GM12878 (cell line): Measurements from ENCODE around the gene GDI2. TPM values are rescaled to one million over a fixed set of nuclear protein-coding genes. Genes with fewer than 3 reads are reported as not detected.

Experiments used
- ATAC-seq: fragments of 200-7000 bp; cut with Tn5 transposase; 3 replicates; pipeline ENCODE4 v1.9.1; 2020; ENCODE audit warnings: mild to moderate bottlenecking, moderate library complexity
- BruUV-seq: library from RNA; stranded (reverse); fragments of 400-500 nt; replicated peaks from 2 replicates; lab custom pipeline; 2021; lab: Mats Ljungman, UMichigan
- CTCF ChIA-PET: fragments of 300-600 bp; sonication (Branson Sonifier 250); formaldehyde crosslinking; extraction: SDS; loops from one replicate; lab custom pipeline; 2021; ENCODE audit warnings: inconsistent platforms; lab: Yijun Ruan, JAX
- POLR2A ChIA-PET: fragments of 350-600 bp; formaldehyde crosslinking; extraction: SDS; loops from one replicate; lab custom pipeline; 2021; ENCODE audit warnings: inconsistent platforms; lab: Charles Lee
- RAD21 ChIA-PET: fragments of 300-600 bp; sonication (Branson Sonifier 250); formaldehyde crosslinking; loops from one replicate; lab custom pipeline; 2023; ENCODE audit warnings: antibody characterized with exemption; ENCODE audit not compliant: unreplicated experiment; lab: Charles Lee
- SMC1A ChIA-PET: fragments of 300-600 bp; sonication (Branson Sonifier 250); formaldehyde crosslinking; loops from one replicate; lab custom pipeline; 2023; ENCODE audit not compliant: unreplicated experiment, uncharacterized antibody; lab: Charles Lee
- DNase-seq: peaks from one replicate; pipeline ENCODE4 v3.0.0-alpha.2; 2011; ENCODE audit warnings: low read depth, low spot score
- FAIRE-seq: peaks from 3 replicates; lab custom pipeline; 2011; peaks lifted over from hg19 to GRCh38; lab: Jason Lieb, UNC
- H2AFZ ChIP-seq: 2 replicates; pipeline ENCODE4 v1.6.0; 2011; ENCODE audit warnings: low read depth, low read length, control low read depth; ENCODE audit not compliant: control insufficient read depth
- H3K27ac ChIP-seq: 2 replicates; pipeline ENCODE4 v1.5.1; 2011; ENCODE audit warnings: control low read depth; ENCODE audit not compliant: control insufficient read depth, insufficient read depth
- H3K27me3 ChIP-seq, 2 experiments: replicated peaks in 1 of 2; 2 replicates each; pipeline versions ENCODE4 v1.6.0 to v1.6.1; 2011; ENCODE audit warnings: low read length in 1 of 2; ENCODE audit not compliant: control insufficient read depth in 2 of 2, insufficient read depth in 2 of 2
- H3K36me3 ChIP-seq, 2 experiments: 2 replicates each; pipeline ENCODE4 v1.5.1; 2011; ENCODE audit warnings: low read length in 1 of 2; ENCODE audit not compliant: control insufficient read depth in 2 of 2, insufficient read depth in 2 of 2
- H3K4me1 ChIP-seq: 2 replicates; pipeline ENCODE4 v1.6.1; 2011; ENCODE audit warnings: mild to moderate bottlenecking, low read length, moderate library complexity, mixed read lengths; ENCODE audit not compliant: control insufficient read depth, insufficient read depth
- H3K4me2 ChIP-seq: 2 replicates; pipeline ENCODE4 v1.6.0; 2011; ENCODE audit warnings: control low read depth; ENCODE audit not compliant: control insufficient read depth, insufficient read depth
- H3K4me3 ChIP-seq: fragments of 200-600 bp; sonication (generic); 2 replicates; pipeline ENCODE4 v1.5.1; 2016
- H3K79me2 ChIP-seq: 2 replicates; pipeline ENCODE4 v1.6.0; 2011; ENCODE audit warnings: low read length; ENCODE audit not compliant: control insufficient read depth, insufficient read depth
- H3K9ac ChIP-seq: 2 replicates; pipeline ENCODE4 v1.8.0; 2011; ENCODE audit warnings: low read length, control low read depth, mixed read lengths; ENCODE audit not compliant: control insufficient read depth, insufficient read depth
- H3K9me3 ChIP-seq: replicated peaks from 3 replicates; pipeline ENCODE4 v1.5.1; 2011; ENCODE audit warnings: mild to moderate bottlenecking, low read length; ENCODE audit not compliant: control insufficient read depth, insufficient read depth
- H4K20me1 ChIP-seq: 2 replicates; pipeline ENCODE4 v1.6.0; 2011; ENCODE audit not compliant: control insufficient read depth, insufficient read depth
- ATF7 ChIP-seq: fragments of 450-650 bp; IDR thresholded peaks from 2 replicates; pipeline ENCODE4 v1.6.1; 2016; ENCODE audit warnings: low read depth, mild to moderate bottlenecking
- BCLAF1 ChIP-seq: fragments of 450-650 bp; IDR thresholded peaks from 2 replicates; pipeline ENCODE4 v1.6.1; 2017; ENCODE audit warnings: antibody characterized with exemption, mild to moderate bottlenecking, moderate library complexity
- BMI1 ChIP-seq: fragments of 450-650 bp; IDR thresholded peaks from 2 replicates; pipeline ENCODE4 v1.6.1; 2016; ENCODE audit warnings: mild to moderate bottlenecking, moderate library complexity, borderline replicate concordance
- CTCF ChIP-seq, 3 experiments: IDR thresholded peaks in 2 of 3; conservative IDR thresholded peaks in 1 of 3; 2 replicates each; pipeline ENCODE4 v1.5.1; 2011; ENCODE audit warnings: low read depth in 3 of 3, low read length in 3 of 3, mild to moderate bottlenecking in 3 of 3, control low read depth in 2 of 3, moderate library complexity in 2 of 3, inconsistent platforms in 1 of 3, mixed read lengths in 1 of 3; ENCODE audit not compliant: control insufficient read depth in 2 of 3, insufficient read depth in 1 of 3; ENCODE audit errors: extremely low read depth in 1 of 3
- DPF2 ChIP-seq: fragments of 450-650 bp; IDR thresholded peaks from 2 replicates; pipeline ENCODE4 v1.6.1; 2017; ENCODE audit warnings: mild to moderate bottlenecking
- FOXK2 ChIP-seq: fragments of 450-650 bp; IDR thresholded peaks from 2 replicates; pipeline ENCODE4 v1.6.1; 2017; ENCODE audit warnings: mild to moderate bottlenecking, moderate library complexity
- FOXM1 ChIP-seq: IDR thresholded peaks from 2 replicates; pipeline ENCODE4 v1.6.1; 2012; ENCODE audit warnings: low read depth, mild to moderate bottlenecking, inconsistent platforms, low read length, moderate library complexity
- KAT2A ChIP-seq: conservative IDR thresholded peaks from 2 replicates; pipeline ENCODE4 v1.6.1; 2011; ENCODE audit warnings: low read depth, low read length; ENCODE audit not compliant: control insufficient read depth
- KLF5 ChIP-seq: fragments of 450-650 bp; IDR thresholded peaks from 2 replicates; pipeline ENCODE4 v1.6.1; 2014; ENCODE audit warnings: mild to moderate bottlenecking; ENCODE audit not compliant: partially characterized antibody
- MEF2B ChIP-seq: fragments of 450-650 bp; IDR thresholded peaks from 2 replicates; pipeline ENCODE4 v1.6.1; 2018; ENCODE audit warnings: mild to moderate bottlenecking, moderate library complexity; ENCODE audit not compliant: partially characterized antibody, poor library complexity, severe bottlenecking
- NFYB ChIP-seq: IDR thresholded peaks from 2 replicates; pipeline ENCODE4 v1.6.1; 2011; ENCODE audit warnings: low read depth, mild to moderate bottlenecking, low read length, improper control_type of control experiment, moderate library complexity; ENCODE audit not compliant: insufficient read depth
- TARDBP ChIP-seq: IDR thresholded peaks from 2 replicates; pipeline ENCODE4 v1.6.1; 2016; ENCODE audit warnings: borderline replicate concordance
- ZNF24 ChIP-seq: fragments of 450-650 bp; IDR thresholded peaks from 2 replicates; pipeline ENCODE4 v1.6.1; 2017; ENCODE audit warnings: antibody characterized with exemption, mild to moderate bottlenecking
- ZSCAN29 ChIP-seq: fragments of 450-650 bp; IDR thresholded peaks from 2 replicates; pipeline ENCODE4 v1.6.1; 2017; ENCODE audit warnings: mild to moderate bottlenecking, moderate library complexity
- WGBS: methylation state at CpG from one replicate; pipeline ENCODE4 v1.1.6; 2016; ENCODE audit warnings: low lambda C conversion rate; ENCODE audit not compliant: insufficient replicate concordance, insufficient coverage; ENCODE audit errors: missing lambda C conversion rate; 5-methylcytosine and 5-hydroxymethylcytosine counted together
- in situ Hi-C: fragments of 300-500 bp; cut with MboI; formaldehyde crosslinking; loops from 9 replicates; pipeline ENCODE4 v1.14.3; 2018; ENCODE audit warnings: mixed read lengths
- intact Hi-C: fragments of 100-400 bp; cut with micrococcal nuclease; formaldehyde crosslinking; loops from one replicate; pipeline ENCODE4 v1.14.2; 2022; ENCODE audit not compliant: unreplicated experiment
- polyA plus RNA-seq, 11 experiments: library from polyadenylated mRNA; depleted of rRNA in 4 of 11; unstranded in 6 of 11; stranded (reverse) in 5 of 11; fragments of >200 nt; fragmentation: Nextera tagmentation in 4 of 11; fragmentation: Illumina TruSeq in 1 of 11; extraction: Ambion mirVana in 4 of 11; extraction: Trizol in 1 of 11; gene quantifications; 1 replicate in 1 of 11; 2 replicates in 10 of 11; pipeline versions ENCODE4 v1.2.1 to v1.2.3, GENCODE V29; 2011 to 2016; ENCODE audit warnings: inconsistent platforms in 2 of 11, missing spikeins in 2 of 11, low read depth in 1 of 11
- total RNA-seq, 4 experiments: library from RNA; depleted of rRNA in 3 of 4; stranded (reverse); fragments of >200 nt in 3 of 4; fragmentation: Illumina TruSeq in 1 of 4; extraction: Trizol in 1 of 4; gene quantifications; 2 replicates each; pipeline versions ENCODE4 v1.2.1 to v1.2.3, GENCODE V29; 2013 to 2021

The GDI2 gene
- total and polyA plus RNA-seq, 10 of the 15 experiments (the other 5 are each of a cell fraction or from before 2014, with no cell fraction given): 261 to 395 (median 276) TPM

- no peak for TF ChIP-seq KLF5
- TF ChIP-seq MEF2B: no peak
- no peak for TF ChIP-seq BCLAF1
- no peak for TF ChIP-seq ZSCAN29
- TF ChIP-seq ATF7: no peak
- no peak for TF ChIP-seq FOXM1
- no peak for TF ChIP-seq KAT2A
- no peak for TF ChIP-seq DPF2
- TF ChIP-seq BMI1: no peak
Measured at GRCh38 chr10:5744849-5745248, 68.4 kb downstream of the GDI2 start (continued).

- ATAC-seq (no peak), DNase-seq (no peak), FAIRE-seq (no peak)
- 79% methylated on average over 5 of the region's 5 CpGs for WGBS
- intact Hi-C loops (no loop called here), in situ Hi-C loops (no loop called here)
- POLR2A ChIA-PET: no interaction called here
- H3K9me3 ChIP-seq: no peaks in the 10 kb centered on the region
- SMC1A ChIA-PET: no interaction called here
- H3K4me1 ChIP-seq: no peaks in the 10 kb centered on the region
- peaks cover 14 to 27% of the 10 kb centered on the region in 2 experiments for H3K36me3 ChIP-seq
- H3K27me3 ChIP-seq: no peaks in the 10 kb centered on the region
- no peak overlapping the region for H2AFZ ChIP-seq
- H3K79me2 ChIP-seq: no peaks in the 10 kb centered on the region
- TF ChIP-seq ZNF24: no peak
- TF ChIP-seq TARDBP: no peak
- no peak for TF ChIP-seq NFYB
- TF ChIP-seq CTCF (IDR thresholded peaks at IDR 0.05 in 2 of 3, conservative IDR thresholded peaks at IDR 0.05 in 1 of 3; ENCODE audit: control insufficient read depth in 2 of 3, extremely low read depth in 1 of 3, insufficient read depth in 1 of 3, low read depth in 3 of 3, low read length in 3 of 3): peak in 1 of 3 experiments; percentile 3; a peak in 2 of 6 replicates
- no peak for TF ChIP-seq FOXK2
- H4K20me1 ChIP-seq: no peaks in the 10 kb centered on the region; the same call in 1 of the 2 replicates
- H3K4me3 ChIP-seq: no peak overlapping the region
- no peak overlapping the region for H3K4me2 ChIP-seq
- no peak overlapping the region for H3K27ac ChIP-seq
- no peak overlapping the region for H3K9ac ChIP-seq
- RAD21 ChIA-PET: no interaction called here
- CTCF ChIA-PET: no interaction called here
- no TSS peak for BruUV-seq
Measured at GRCh38 chr10:5743736-5744135, 69.5 kb downstream of the GDI2 start.
